GM19395 (cell line): Measurements from ENCODE around the gene ALG5.
A peak's percentile ranks its signal among the peaks of the same experiment; 100 is the strongest.

Source experiments
- ATAC-seq: cut with Tn5 transposase; IDR thresholded peaks from one replicate; pipeline ENCODE4 v1.9.1; 2021; ENCODE audit warnings: mild to moderate bottlenecking, moderate library complexity; ENCODE audit not compliant: unreplicated experiment

The ALG5 gene

GRCh38 chr13:36981156-36981743, 17.9 kb downstream of the ALG5 start:
- ATAC-seq = peak; percentile 71

- no peak for ATAC-seq
These were observed 19.6 kb downstream of the ALG5 start for GRCh38 chr13:36979361-36980050.

- ATAC-seq = no peak
These were observed 24.0 kb downstream of the ALG5 start for GRCh38 chr13:36975172-36975571.

- ATAC-seq = peak; percentile 89
These were observed 25.4 kb downstream of the ALG5 start for GRCh38 chr13:36973621-36974295.

- ATAC-seq = no peak
These were observed 26.1 kb downstream of the ALG5 start for GRCh38 chr13:36973009-36973408.

- no peak for ATAC-seq
These were observed 32.7 kb downstream of the ALG5 start for GRCh38 chr13:36966404-36966803.

GRCh38 chr13:36965767-36966166, 33.4 kb downstream of the ALG5 start:
- ATAC-seq = no peak

- ATAC-seq = no peak
These were observed 39.6 kb downstream of the ALG5 start for GRCh38 chr13:36959456-36960116.

GRCh38 chr13:36954542-36954941, 44.6 kb downstream of the ALG5 start:
- ATAC-seq = no peak

GRCh38 chr13:36950920-36951319, 48.2 kb downstream of the ALG5 start:
- no peak for ATAC-seq

- ATAC-seq = no peak
These were observed 48.8 kb downstream of the ALG5 start for GRCh38 chr13:36950330-36950729.

GRCh38 chr13:36945078-36945477, 54.1 kb downstream of the ALG5 start:
- no peak for ATAC-seq

- no peak for ATAC-seq
These were observed 73.5 kb downstream of the ALG5 start for GRCh38 chr13:36925603-36926002.

- no peak for ATAC-seq
These were observed 75.1 kb downstream of the ALG5 start for GRCh38 chr13:36924001-36924400.

- ATAC-seq = no peak
These were observed 77.4 kb downstream of the ALG5 start for GRCh38 chr13:36921631-36922301.

GRCh38 chr13:36920616-36921185, 78.4 kb downstream of the ALG5 start:
- no peak for ATAC-seq

- peak; percentile 74 for ATAC-seq
These were observed 79.1 kb downstream of the ALG5 start, which contains the start of gene SMAD9 for GRCh38 chr13:36919833-36920615. Gene SMAD9, minus strand, starts transcription at chr13:36920238. Its CDS starts 40,549 bp downstream, at chr13:36879689.

GRCh38 chr13:36919171-36919832, 79.8 kb downstream of the ALG5 start:
- peak; percentile 36 for ATAC-seq
